ENCODE measurements around the gene GRIK4. TPM values are rescaled to one million over a fixed set of nuclear protein-coding genes. Genes with fewer than 3 reads are reported as not detected.

Gene GRIK4
- total and polyA plus RNA-seq, 2 experiments from 2014 or later: not detected

GRCh38 chr11:120793150-120793549, 281.6 kb downstream of the GRIK4 start:
- no peaks in the 10 kb centered on the region for H3K79me2 ChIP-seq (ENCODE audit: insufficient read depth)
- H3F3A ChIP-seq (ENCODE audit: insufficient read depth): no peaks in the 10 kb centered on the region
- TF ChIP-seq EZH2 (IDR thresholded peaks at IDR 0.05; ENCODE audit: insufficient read depth, poor library complexity, severe bottlenecking): no peak
- TF ChIP-seq EZH2phosphoT487 (IDR thresholded peaks at IDR 0.05; ENCODE audit: insufficient read depth, low read depth): no peak
- H3K4me1 ChIP-seq (ENCODE audit: insufficient read depth): no peaks in the 10 kb centered on the region
- H2AFZ ChIP-seq: no peak overlapping the region
- in situ Hi-C loops (cut with MboI): no loop called here
- no peaks in the 10 kb centered on the region for H3K9me2 ChIP-seq (ENCODE audit: insufficient read depth)
- WGBS, 2 experiments (ENCODE audit: low coverage in 1 of 2, low lambda C conversion rate in 2 of 2, missing lambda C conversion rate in 2 of 2): 36 to 40% methylated on average over 4 to 5 of the region's 5 CpGs
- H3K27me3 ChIP-seq (replicated peaks; ENCODE audit: insufficient read depth): peaks cover 35% of the 10 kb centered on the region
- H3K9me3 ChIP-seq (ENCODE audit: low read depth): no peaks in the 10 kb centered on the region
- H3K36me3 ChIP-seq (ENCODE audit: low read depth): no peaks in the 10 kb centered on the region
- H3K4me2 ChIP-seq (ENCODE audit: unreplicated experiment): no peak overlapping the region
- no peak overlapping the region for H3K4me3 ChIP-seq
- no peak for DNase-seq
- no peak overlapping the region for H3K9ac ChIP-seq
- no peak overlapping the region for H3K27ac ChIP-seq
- no peaks in the 10 kb centered on the region for H4K20me1 ChIP-seq (ENCODE audit: insufficient read depth)

GRCh38 chr11:120793806-120794479, 282.4 kb downstream of the GRIK4 start:
- Histone ChIP-seq H3K4me2 (ENCODE audit: unreplicated experiment) (no peak overlapping the region), H2AFZ (no peak overlapping the region), H3K36me3 (ENCODE audit: low read depth) (no peaks in the 10 kb centered on the region), H3F3A (ENCODE audit: insufficient read depth) (no peaks in the 10 kb centered on the region), H3K4me1 (ENCODE audit: insufficient read depth) (no peaks in the 10 kb centered on the region), H3K79me2 (ENCODE audit: insufficient read depth) (no peaks in the 10 kb centered on the region), H3K27ac (no peak overlapping the region), H3K27me3 (replicated peaks; ENCODE audit: insufficient read depth) (peaks cover 39% of the 10 kb centered on the region), H3K9ac (no peak overlapping the region), H4K20me1 (ENCODE audit: insufficient read depth) (no peaks in the 10 kb centered on the region), H3K4me3 (no peak overlapping the region), H3K9me2 (ENCODE audit: insufficient read depth) (no peaks in the 10 kb centered on the region), H3K9me3 (ENCODE audit: low read depth) (no peaks in the 10 kb centered on the region)
- in situ Hi-C loops (cut with MboI): no loop called here
- TF ChIP-seq EZH2phosphoT487 (IDR thresholded peaks at IDR 0.05; ENCODE audit: insufficient read depth, low read depth) (no peak), EZH2 (IDR thresholded peaks at IDR 0.05; ENCODE audit: insufficient read depth, poor library complexity, severe bottlenecking) (no peak)
- 50 to 58% methylated on average over 11 to 14 of the region's 14 CpGs for WGBS, 2 experiments (ENCODE audit: low coverage in 1 of 2, low lambda C conversion rate in 2 of 2, missing lambda C conversion rate in 2 of 2)
- no peak for DNase-seq

- Histone ChIP-seq H3K4me2 (ENCODE audit: unreplicated experiment) (no peak overlapping the region), H3K4me1 (ENCODE audit: insufficient read depth) (no peaks in the 10 kb centered on the region), H3K27ac (no peak overlapping the region), H3K27me3 (replicated peaks; ENCODE audit: insufficient read depth) (peaks cover 39% of the 10 kb centered on the region), H3K36me3 (ENCODE audit: low read depth) (no peaks in the 10 kb centered on the region), H4K20me1 (ENCODE audit: insufficient read depth) (no peaks in the 10 kb centered on the region), H3K9me3 (ENCODE audit: low read depth) (no peaks in the 10 kb centered on the region), H3F3A (ENCODE audit: insufficient read depth) (no peaks in the 10 kb centered on the region), H3K4me3 (no peak overlapping the region), H3K9ac (no peak overlapping the region), H2AFZ (no peak overlapping the region), H3K9me2 (ENCODE audit: insufficient read depth) (no peaks in the 10 kb centered on the region), H3K79me2 (ENCODE audit: insufficient read depth) (no peaks in the 10 kb centered on the region)
- in situ Hi-C loops (cut with MboI): no loop called here
- WGBS, 2 experiments (ENCODE audit: low coverage in 1 of 2, low lambda C conversion rate in 2 of 2, missing lambda C conversion rate in 2 of 2): 57 to 65% methylated on average over 9 of the region's 9 CpGs
- TF ChIP-seq EZH2 (IDR thresholded peaks at IDR 0.05; ENCODE audit: insufficient read depth, poor library complexity, severe bottlenecking) (no peak), EZH2phosphoT487 (IDR thresholded peaks at IDR 0.05; ENCODE audit: insufficient read depth, low read depth) (no peak)
- no peak for DNase-seq
Measured at GRCh38 chr11:120794748-120795147, 283.2 kb downstream of the GRIK4 start.

GRCh38 chr11:120795185-120795584, 283.6 kb downstream of the GRIK4 start:
- TF ChIP-seq EZH2 (IDR thresholded peaks at IDR 0.05; ENCODE audit: insufficient read depth, poor library complexity, severe bottlenecking): no peak
- no peak for TF ChIP-seq EZH2phosphoT487 (IDR thresholded peaks at IDR 0.05; ENCODE audit: insufficient read depth, low read depth)
- Histone ChIP-seq H3K27ac (no peak overlapping the region), H3K4me1 (ENCODE audit: insufficient read depth) (no peaks in the 10 kb centered on the region), H3K9me2 (ENCODE audit: insufficient read depth) (no peaks in the 10 kb centered on the region), H3K27me3 (replicated peaks; ENCODE audit: insufficient read depth) (peaks cover 39% of the 10 kb centered on the region), H3F3A (ENCODE audit: insufficient read depth) (no peaks in the 10 kb centered on the region), H3K79me2 (ENCODE audit: insufficient read depth) (no peaks in the 10 kb centered on the region), H2AFZ (no peak overlapping the region), H3K4me2 (ENCODE audit: unreplicated experiment) (no peak overlapping the region), H3K9me3 (ENCODE audit: low read depth) (no peaks in the 10 kb centered on the region), H4K20me1 (ENCODE audit: insufficient read depth) (no peaks in the 10 kb centered on the region), H3K9ac (no peak overlapping the region), H3K36me3 (ENCODE audit: low read depth) (no peaks in the 10 kb centered on the region), H3K4me3 (no peak overlapping the region)
- in situ Hi-C loops (cut with MboI): no loop called here
- no peak for DNase-seq
- WGBS, 2 experiments (ENCODE audit: low coverage in 1 of 2, low lambda C conversion rate in 2 of 2, missing lambda C conversion rate in 2 of 2): 71 to 78% methylated on average over 11 of the region's 11 CpGs
